ENCODE measurements around the gene EMC7. TPM values are rescaled to one million over a fixed set of nuclear protein-coding genes. Genes with fewer than 3 reads are reported as not detected.

Gene EMC7
- total and polyA plus RNA-seq, 2 of the 13 experiments (the other 11 are each of a cell fraction or from before 2014, with no cell fraction given): 46.8 to 113 TPM

DNA sequence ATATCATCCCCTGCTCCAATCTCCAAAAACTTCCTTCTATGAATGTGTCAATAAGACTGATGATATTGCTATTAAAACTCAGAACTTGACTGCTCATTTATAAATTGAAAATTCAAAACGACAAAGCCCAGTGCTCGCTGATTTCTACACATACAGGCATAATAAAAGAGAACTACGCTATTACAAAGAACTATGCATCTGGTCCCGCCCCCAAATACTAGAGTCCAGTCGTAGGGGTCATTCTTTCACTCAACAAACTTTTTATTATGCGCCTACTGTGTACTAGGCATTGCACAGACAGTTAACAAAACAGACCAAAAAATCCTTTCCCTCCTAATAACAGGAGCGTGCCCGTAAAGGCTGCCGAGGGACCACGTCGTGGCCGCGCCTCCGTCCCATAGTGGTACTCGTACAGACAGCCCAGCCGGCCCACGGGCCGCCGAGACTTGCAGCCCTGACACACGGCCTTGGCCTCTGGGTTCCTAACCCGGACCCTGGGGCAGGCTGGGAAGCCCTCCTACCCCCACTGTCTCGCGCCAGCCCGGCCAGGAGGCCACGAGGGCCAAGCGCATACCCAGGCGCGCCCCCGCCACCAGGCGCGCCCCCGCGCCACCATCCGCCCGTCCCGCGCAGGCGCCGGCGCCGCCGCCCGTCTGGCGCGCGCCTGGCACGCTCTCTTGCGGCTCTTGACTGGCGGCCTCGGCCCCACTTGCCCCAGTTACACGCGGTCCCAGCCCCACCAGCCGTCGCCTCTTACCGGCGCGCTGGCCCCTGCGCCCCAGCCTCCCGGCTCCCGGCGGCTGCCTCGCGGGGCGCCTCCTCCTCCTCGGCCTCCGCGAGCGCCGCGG is 63.4 kb downstream of the EMC7 start (continued):
- TF ChIP-seq, protein P1, sequence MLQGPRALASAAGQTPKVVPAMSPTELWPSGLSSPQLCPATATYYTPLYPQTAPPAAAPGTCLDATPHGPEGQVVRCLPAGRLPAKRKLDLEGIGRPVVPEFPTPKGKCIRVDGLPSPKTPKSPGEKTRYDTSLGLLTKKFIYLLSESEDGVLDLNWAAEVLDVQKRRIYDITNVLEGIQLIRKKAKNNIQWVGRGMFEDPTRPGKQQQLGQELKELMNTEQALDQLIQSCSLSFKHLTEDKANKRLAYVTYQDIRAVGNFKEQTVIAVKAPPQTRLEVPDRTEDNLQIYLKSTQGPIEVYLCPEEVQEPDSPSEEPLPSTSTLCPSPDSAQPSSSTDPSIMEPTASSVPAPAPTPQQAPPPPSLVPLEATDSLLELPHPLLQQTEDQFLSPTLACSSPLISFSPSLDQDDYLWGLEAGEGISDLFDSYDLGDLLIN (CRISPR knock-in tag; IDR thresholded peaks at IDR 0.05; ENCODE audit: borderline replicate concordance): no peak
- TF ChIP-seq ZKSCAN8 (CRISPR knock-in tag; IDR thresholded peaks at IDR 0.05; ENCODE audit: borderline replicate concordance): peak; percentile 100
- TF ChIP-seq, protein P2, sequence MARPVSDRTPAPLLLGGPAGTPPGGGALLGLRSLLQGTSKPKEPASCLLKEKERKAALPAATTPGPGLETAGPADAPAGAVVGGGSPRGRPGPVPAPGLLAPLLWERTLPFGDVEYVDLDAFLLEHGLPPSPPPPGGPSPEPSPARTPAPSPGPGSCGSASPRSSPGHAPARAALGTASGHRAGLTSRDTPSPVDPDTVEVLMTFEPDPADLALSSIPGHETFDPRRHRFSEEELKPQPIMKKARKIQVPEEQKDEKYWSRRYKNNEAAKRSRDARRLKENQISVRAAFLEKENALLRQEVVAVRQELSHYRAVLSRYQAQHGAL (CRISPR knock-in tag; IDR thresholded peaks at IDR 0.05; ENCODE audit: not compliant biosample characterization): no peak
- TF ChIP-seq REPIN1 (CRISPR knock-in tag; IDR thresholded peaks at IDR 0.05; ENCODE audit: borderline replicate concordance, low read depth): peak; percentile 57; the same call in 1 of the 2 replicates
- TF ChIP-seq, protein P3, sequence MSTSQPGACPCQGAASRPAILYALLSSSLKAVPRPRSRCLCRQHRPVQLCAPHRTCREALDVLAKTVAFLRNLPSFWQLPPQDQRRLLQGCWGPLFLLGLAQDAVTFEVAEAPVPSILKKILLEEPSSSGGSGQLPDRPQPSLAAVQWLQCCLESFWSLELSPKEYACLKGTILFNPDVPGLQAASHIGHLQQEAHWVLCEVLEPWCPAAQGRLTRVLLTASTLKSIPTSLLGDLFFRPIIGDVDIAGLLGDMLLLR (CRISPR knock-in tag; IDR thresholded peaks at IDR 0.05): peak; percentile 24; the same call in 1 of the 2 replicates
- TF ChIP-seq, protein P4, sequence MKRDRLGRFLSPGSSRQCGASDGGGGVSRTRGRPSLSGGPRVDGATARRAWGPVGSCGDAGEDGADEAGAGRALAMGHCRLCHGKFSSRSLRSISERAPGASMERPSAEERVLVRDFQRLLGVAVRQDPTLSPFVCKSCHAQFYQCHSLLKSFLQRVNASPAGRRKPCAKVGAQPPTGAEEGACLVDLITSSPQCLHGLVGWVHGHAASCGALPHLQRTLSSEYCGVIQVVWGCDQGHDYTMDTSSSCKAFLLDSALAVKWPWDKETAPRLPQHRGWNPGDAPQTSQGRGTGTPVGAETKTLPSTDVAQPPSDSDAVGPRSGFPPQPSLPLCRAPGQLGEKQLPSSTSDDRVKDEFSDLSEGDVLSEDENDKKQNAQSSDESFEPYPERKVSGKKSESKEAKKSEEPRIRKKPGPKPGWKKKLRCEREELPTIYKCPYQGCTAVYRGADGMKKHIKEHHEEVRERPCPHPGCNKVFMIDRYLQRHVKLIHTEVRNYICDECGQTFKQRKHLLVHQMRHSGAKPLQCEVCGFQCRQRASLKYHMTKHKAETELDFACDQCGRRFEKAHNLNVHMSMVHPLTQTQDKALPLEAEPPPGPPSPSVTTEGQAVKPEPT (CRISPR knock-in tag; IDR thresholded peaks at IDR 0.05; ENCODE audit: low read depth): no peak
- no peak for TF ChIP-seq NCOA5 (CRISPR knock-in tag; IDR thresholded peaks at IDR 0.05)
- TF ChIP-seq SETDB1 (CRISPR knock-in tag; IDR thresholded peaks at IDR 0.05; ENCODE audit: borderline replicate concordance): no peak
- no peak for TF ChIP-seq CHD4 (IDR thresholded peaks at IDR 0.05; ENCODE audit: borderline replicate concordance, low read length)
- TF ChIP-seq ZNF772 (CRISPR knock-in tag; IDR thresholded peaks at IDR 0.05): no peak; the same call in 1 of the 2 replicates
- no peak for TF ChIP-seq SRF (IDR thresholded peaks at IDR 0.05; ENCODE audit: low read depth, low read length)
- TF ChIP-seq, protein P5, sequence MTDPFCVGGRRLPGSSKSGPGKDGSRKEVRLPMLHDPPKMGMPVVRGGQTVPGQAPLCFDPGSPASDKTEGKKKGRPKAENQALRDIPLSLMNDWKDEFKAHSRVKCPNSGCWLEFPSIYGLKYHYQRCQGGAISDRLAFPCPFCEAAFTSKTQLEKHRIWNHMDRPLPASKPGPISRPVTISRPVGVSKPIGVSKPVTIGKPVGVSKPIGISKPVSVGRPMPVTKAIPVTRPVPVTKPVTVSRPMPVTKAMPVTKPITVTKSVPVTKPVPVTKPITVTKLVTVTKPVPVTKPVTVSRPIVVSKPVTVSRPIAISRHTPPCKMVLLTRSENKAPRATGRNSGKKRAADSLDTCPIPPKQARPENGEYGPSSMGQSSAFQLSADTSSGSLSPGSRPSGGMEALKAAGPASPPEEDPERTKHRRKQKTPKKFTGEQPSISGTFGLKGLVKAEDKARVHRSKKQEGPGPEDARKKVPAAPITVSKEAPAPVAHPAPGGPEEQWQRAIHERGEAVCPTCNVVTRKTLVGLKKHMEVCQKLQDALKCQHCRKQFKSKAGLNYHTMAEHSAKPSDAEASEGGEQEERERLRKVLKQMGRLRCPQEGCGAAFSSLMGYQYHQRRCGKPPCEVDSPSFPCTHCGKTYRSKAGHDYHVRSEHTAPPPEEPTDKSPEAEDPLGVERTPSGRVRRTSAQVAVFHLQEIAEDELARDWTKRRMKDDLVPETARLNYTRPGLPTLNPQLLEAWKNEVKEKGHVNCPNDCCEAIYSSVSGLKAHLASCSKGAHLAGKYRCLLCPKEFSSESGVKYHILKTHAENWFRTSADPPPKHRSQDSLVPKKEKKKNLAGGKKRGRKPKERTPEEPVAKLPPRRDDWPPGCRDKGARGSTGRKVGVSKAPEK (CRISPR knock-in tag; IDR thresholded peaks at IDR 0.05; ENCODE audit: borderline replicate concordance): no peak
- no peak for TF ChIP-seq SP5 (CRISPR knock-in tag; IDR thresholded peaks at IDR 0.05; ENCODE audit: borderline replicate concordance, low read depth)
- TF ChIP-seq ZBTB7B (CRISPR knock-in tag; IDR thresholded peaks at IDR 0.05): no peak
- no peak for TF ChIP-seq ZNF180 (CRISPR knock-in tag; IDR thresholded peaks at IDR 0.05; ENCODE audit: borderline replicate concordance, low read depth)
- peak; percentile 46; the same call in 1 of the 2 replicates for TF ChIP-seq AHR (CRISPR knock-in tag; IDR thresholded peaks at IDR 0.05)
- peak; percentile 23; the same call in 1 of the 2 replicates for TF ChIP-seq ZNF614 (CRISPR knock-in tag; IDR thresholded peaks at IDR 0.05; ENCODE audit: borderline replicate concordance)
- no peak for TF ChIP-seq NFE2 (CRISPR knock-in tag; IDR thresholded peaks at IDR 0.05)
- TF ChIP-seq ZNF652 (CRISPR knock-in tag; IDR thresholded peaks at IDR 0.05; ENCODE audit: borderline replicate concordance, low read depth): no peak
- no peak for TF ChIP-seq FOSL1 (CRISPR knock-in tag; IDR thresholded peaks at IDR 0.05; ENCODE audit: borderline replicate concordance)
- TF ChIP-seq NCOA2 (CRISPR knock-in tag; IDR thresholded peaks at IDR 0.05): no peak; the same call in 1 of the 2 replicates
- no peak for TF ChIP-seq REXO4 (CRISPR knock-in tag; IDR thresholded peaks at IDR 0.05; ENCODE audit: borderline replicate concordance)

Measured in HepG2 (cell line).